Measurements from ENCODE around the gene VWA5B1. TPM values are rescaled to one million over a fixed set of nuclear protein-coding genes. Genes with fewer than 3 reads are reported as not detected.

The VWA5B1 gene
- total and polyA plus RNA-seq, 2 of the 8 experiments (the other 6 are each of a cell fraction or from before 2014, with no cell fraction given) = 0.54 to 2.3 TPM

DNA sequence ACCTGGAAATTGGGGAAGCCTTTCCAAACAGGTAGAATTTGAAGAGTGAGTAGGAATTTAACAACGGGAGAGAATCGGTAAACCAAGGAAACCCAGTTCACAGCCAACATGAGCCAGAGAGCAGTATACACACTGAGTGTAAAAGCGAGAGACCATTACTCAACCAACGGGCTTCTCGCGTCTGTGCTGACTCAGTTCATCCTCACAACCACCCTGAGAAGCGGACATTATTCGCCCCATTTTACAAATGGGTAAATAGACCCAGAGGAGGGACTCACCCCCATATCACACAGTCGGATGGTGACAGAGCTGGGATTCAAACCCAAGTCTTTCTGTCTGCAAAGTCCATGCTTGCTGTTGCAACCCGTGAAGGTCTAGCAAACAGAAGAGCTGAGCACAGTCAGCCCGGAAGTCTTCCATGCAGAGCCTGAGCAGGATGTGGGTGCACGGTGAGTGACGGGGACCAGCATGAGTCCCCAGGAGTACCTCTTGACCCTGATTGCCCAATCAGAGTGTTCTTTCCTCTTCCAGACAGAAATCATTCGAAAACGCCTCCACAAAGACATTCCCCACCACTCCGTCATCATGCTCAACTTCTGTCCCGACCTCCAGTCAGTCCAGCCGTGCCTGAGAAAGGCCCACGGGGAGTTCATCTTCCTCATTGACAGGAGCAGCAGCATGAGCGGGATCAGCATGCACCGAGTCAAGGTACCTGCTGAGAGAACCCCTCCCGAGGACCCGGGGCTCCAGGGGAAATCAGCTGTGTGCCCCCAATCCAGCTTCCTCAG lies 32.3 kb downstream of the VWA5B1 start:
- Histone ChIP-seq H4K20me1 (replicated peaks in 1 of 2; ENCODE audit: control insufficient read depth in 1 of 2, insufficient read depth in 2 of 2, low read length in 2 of 2) (no peaks in the 10 kb centered on the region), H3K4me3 (ENCODE audit: extremely low read depth in 1 of 4, insufficient read depth in 2 of 4, low read depth in 3 of 4, low read length in 4 of 4) (no peak overlapping the region), H3K36me3 (ENCODE audit: control insufficient read depth in 2 of 4, insufficient read depth in 4 of 4, low read length in 3 of 4) (no peaks in the 10 kb centered on the region), H3K14ac (ENCODE audit: insufficient read length) (no peak overlapping the region), H3K9me3 (ENCODE audit: insufficient read depth in 2 of 2, low read depth in 1 of 2, low read length in 1 of 2) (no peaks in the 10 kb centered on the region), H3K56ac (replicated peaks; ENCODE audit: insufficient read length, low read depth, low read length) (no peak overlapping the region), H2BK12ac (ENCODE audit: low read depth, low read length) (no peak overlapping the region), H3K4me2 (ENCODE audit: insufficient read depth in 1 of 2, low read depth in 2 of 2, low read length in 2 of 2) (no peak overlapping the region), H2BK15ac (ENCODE audit: low read length) (no peak overlapping the region), H3K4ac (replicated peaks; ENCODE audit: insufficient read length, low read depth, low read length) (no peak overlapping the region), H3K23ac (ENCODE audit: insufficient read length) (no peak overlapping the region), H2BK120ac (replicated peaks; ENCODE audit: low read depth, low read length) (no peak overlapping the region), H4K5ac (ENCODE audit: insufficient read length, low read depth, low read length) (no peak overlapping the region), H3K79me2 (ENCODE audit: control insufficient read depth in 1 of 2, insufficient read depth in 2 of 2, low read length in 2 of 2) (no peaks in the 10 kb centered on the region), H3K23me2 (ENCODE audit: low read depth, low read length) (no peaks in the 10 kb centered on the region; the same call in 1 of the 2 replicates), H2BK20ac (ENCODE audit: low read length) (no peak overlapping the region), H3K79me1 (ENCODE audit: low read depth, low read length) (no peaks in the 10 kb centered on the region), H3K18ac (ENCODE audit: extremely low read depth, low read length) (no peak overlapping the region), H3K4me1 (replicated peaks in 1 of 4; ENCODE audit: control insufficient read depth in 3 of 4, insufficient read depth in 4 of 4, low read length in 3 of 4) (no peaks in the 10 kb centered on the region), H2BK5ac (ENCODE audit: low read depth, low read length) (no peak overlapping the region), H3K27ac (ENCODE audit: low read depth, low read length) (no peak overlapping the region), H4K8ac (ENCODE audit: extremely low read depth, insufficient read depth, low read length) (no peak overlapping the region), H2AFZ (ENCODE audit: low read length) (no peak overlapping the region), H4K91ac (replicated peaks; ENCODE audit: insufficient read length, low read length) (no peak overlapping the region), H2AK5ac (ENCODE audit: low read depth, low read length) (no peak overlapping the region), H3K27me3 (replicated peaks in 1 of 4; ENCODE audit: control insufficient read depth in 3 of 4, extremely low read depth in 1 of 4, insufficient read depth in 3 of 4, low read length in 3 of 4) (no peaks in the 10 kb centered on the region), H3K9ac (replicated peaks in 1 of 4; ENCODE audit: extremely low read depth in 1 of 4, low read depth in 3 of 4, low read length in 3 of 4) (no peak overlapping the region)
- 90% methylated on average over 23 of the region's 23 CpGs; no CpG with 5 or more reads in 1 of the 2 experiments for WGBS, 2 experiments (ENCODE audit: extremely low coverage in 1 of 2, insufficient coverage in 1 of 2, insufficient read length in 1 of 2, insufficient replicate concordance in 2 of 2, low coverage in 1 of 2, low lambda C conversion rate in 2 of 2, missing lambda C conversion rate in 1 of 2)
- DNase-seq (ENCODE audit: low read depth in 1 of 2, low spot score in 2 of 2) (no peak), FAIRE-seq (no peak)
- ChIA-PET POLR2A (ENCODE audit: partially characterized antibody) (no interaction called here), CTCF (ENCODE audit: partially characterized antibody) (interaction anchor here (1.0 to 2.1 kb wide), 8 partner anchors 10 to 405 kb away, joined by 3 to 10 read pairs (median 4); no protein-coding TSS in a partner anchor)
- TF ChIP-seq SIN3A (conservative IDR thresholded peaks at IDR 0.05 in 1 of 2, IDR thresholded peaks at IDR 0.05 in 1 of 2; ENCODE audit: low read depth in 1 of 2, low read length in 2 of 2) (no peak), GABPA (IDR thresholded peaks at IDR 0.05; ENCODE audit: borderline replicate concordance, insufficient read depth, low read length) (no peak), SUZ12 (IDR thresholded peaks at IDR 0.05; ENCODE audit: low read length) (no peak), MAFK (IDR thresholded peaks at IDR 0.05; ENCODE audit: low read depth, low read length) (no peak), RXRA (IDR thresholded peaks at IDR 0.05; ENCODE audit: insufficient read depth, low read depth, low read length) (no peak), CREB1 (IDR thresholded peaks at IDR 0.05) (no peak), KDM4A (IDR thresholded peaks at IDR 0.05; ENCODE audit: low read depth, low read length, severe bottlenecking) (no peak)
- TF ChIP-seq, protein P1, sequence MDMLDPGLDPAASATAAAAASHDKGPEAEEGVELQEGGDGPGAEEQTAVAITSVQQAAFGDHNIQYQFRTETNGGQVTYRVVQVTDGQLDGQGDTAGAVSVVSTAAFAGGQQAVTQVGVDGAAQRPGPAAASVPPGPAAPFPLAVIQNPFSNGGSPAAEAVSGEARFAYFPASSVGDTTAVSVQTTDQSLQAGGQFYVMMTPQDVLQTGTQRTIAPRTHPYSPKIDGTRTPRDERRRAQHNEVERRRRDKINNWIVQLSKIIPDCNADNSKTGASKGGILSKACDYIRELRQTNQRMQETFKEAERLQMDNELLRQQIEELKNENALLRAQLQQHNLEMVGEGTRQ (IDR thresholded peaks at IDR 0.05; ENCODE audit: low read length) = no peak

Measured in H1 (cell line).